Measurements from ENCODE around the gene MACROD2.

MACROD2 gene

DNA sequence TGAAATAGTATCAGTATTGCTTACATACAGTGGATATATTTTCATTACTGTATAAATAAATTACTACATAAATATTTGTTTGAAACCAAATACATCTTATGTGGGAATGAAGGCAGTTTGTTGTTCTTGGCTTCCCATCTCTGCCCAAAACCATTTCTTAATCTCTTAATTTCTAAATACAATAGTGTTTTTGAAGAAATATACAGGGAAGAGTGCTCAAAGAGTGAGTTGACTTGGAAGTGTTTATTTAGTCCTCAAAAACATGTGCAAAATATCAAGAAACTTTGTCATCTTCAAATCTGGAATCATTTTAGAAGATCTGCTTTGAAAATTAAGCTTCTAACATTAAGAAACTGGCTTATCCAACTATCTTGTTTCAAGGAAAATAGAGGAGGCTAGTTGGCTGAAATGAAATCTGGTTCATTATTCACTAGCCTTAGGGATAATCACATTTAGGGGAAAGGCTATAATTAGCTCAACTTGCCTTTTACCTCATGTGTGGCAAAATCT is 601.9 kb downstream of the MACROD2 start:
- no peak for DNase-seq (ENCODE audit: low read depth)
- TF ChIP-seq CTCF (conservative IDR thresholded peaks at IDR 0.05; ENCODE audit: low read depth, low read length), result no peak
- no peak overlapping the region for H3K4me3 ChIP-seq (ENCODE audit: low read length)

DNA sequence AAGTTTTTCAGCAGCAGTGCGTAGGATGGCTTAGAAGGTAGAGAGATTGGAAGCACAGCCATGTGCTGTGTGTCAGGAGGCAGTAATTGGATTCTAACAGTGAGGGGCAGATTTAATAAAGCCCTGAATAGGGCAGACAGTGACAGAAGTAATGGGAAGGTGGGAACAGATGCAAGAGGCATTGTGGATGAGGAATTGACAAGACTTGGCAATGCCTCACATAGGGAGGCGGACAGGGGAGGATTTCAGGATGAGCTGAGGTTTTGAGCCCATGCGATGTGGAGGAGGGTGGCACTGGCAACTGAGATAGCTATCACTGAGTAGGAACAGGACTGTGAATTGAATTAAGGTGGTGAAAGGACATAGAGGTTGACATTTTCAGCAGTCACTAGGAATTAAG is 604.3 kb downstream of the MACROD2 start:
- no peak for DNase-seq (ENCODE audit: low read depth)
- no peak overlapping the region for H3K4me3 ChIP-seq (ENCODE audit: low read length)
- TF ChIP-seq CTCF (conservative IDR thresholded peaks at IDR 0.05; ENCODE audit: low read depth, low read length), result no peak

GRCh38 chr20:14600527-14600926 is 605.2 kb downstream of the MACROD2 start:
- H3K4me3 ChIP-seq (ENCODE audit: low read length), result no peak overlapping the region
- DNase-seq (ENCODE audit: low read depth), result no peak
- TF ChIP-seq CTCF (conservative IDR thresholded peaks at IDR 0.05; ENCODE audit: low read depth, low read length), result no peak

- DNase-seq (ENCODE audit: low read depth), result no peak
- H3K4me3 ChIP-seq (ENCODE audit: low read length), result no peak overlapping the region
- TF ChIP-seq CTCF (conservative IDR thresholded peaks at IDR 0.05; ENCODE audit: low read depth, low read length), result no peak
These were observed 608.8 kb downstream of the MACROD2 start for GRCh38 chr20:14604143-14604542.

DNA sequence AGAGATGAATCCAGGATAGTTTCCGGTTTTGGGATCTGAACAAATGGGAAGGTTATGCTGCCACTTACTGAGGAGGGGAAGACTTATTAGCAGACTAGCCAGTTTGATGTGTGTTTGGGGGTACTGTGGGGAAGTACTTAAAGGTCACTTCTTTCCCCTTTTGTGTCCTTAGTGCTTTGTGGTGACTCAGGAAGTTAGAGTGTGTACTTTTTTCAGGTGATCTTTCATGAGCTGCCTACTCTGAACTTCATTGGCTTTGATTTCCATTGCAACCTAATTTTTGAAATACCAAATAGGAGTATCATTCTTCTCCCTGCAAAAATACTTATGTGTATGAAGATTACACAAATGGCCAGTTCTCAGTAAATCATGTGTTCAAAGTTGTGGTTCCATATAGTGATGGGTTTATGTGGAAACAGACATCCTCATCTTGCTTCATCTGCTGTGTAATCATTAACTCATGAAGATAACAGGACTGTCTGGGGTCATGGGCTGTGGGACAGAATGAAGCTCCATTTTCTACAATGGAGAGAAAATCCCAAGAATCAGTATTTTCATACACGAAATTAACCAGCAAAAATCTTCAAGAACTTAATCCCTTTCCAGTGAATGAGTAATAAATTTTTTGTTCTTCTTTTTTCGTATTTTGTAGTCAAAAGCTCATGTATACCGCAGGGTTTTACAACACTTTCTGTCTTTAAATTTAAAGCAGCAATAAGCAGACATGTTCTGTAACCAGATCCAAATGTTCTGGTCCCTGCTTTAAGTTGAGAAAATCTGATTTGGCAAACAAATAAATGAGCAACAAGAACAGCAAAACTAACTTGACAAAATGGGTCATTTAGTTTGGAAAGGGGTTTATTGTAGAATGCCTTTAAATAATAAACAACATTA is 614.3 kb downstream of the MACROD2 start:
- DNase-seq (ENCODE audit: low read depth), result no peak
- TF ChIP-seq CTCF (conservative IDR thresholded peaks at IDR 0.05; ENCODE audit: low read depth, low read length), result no peak
- H3K4me3 ChIP-seq (ENCODE audit: low read length), result no peak overlapping the region

- DNase-seq (ENCODE audit: low read depth), result no peak
- no peak overlapping the region for H3K4me3 ChIP-seq (ENCODE audit: low read length)
- TF ChIP-seq CTCF (conservative IDR thresholded peaks at IDR 0.05; ENCODE audit: low read depth, low read length), result no peak
These were observed 616.2 kb downstream of the MACROD2 start for GRCh38 chr20:14611479-14611878.

DNA sequence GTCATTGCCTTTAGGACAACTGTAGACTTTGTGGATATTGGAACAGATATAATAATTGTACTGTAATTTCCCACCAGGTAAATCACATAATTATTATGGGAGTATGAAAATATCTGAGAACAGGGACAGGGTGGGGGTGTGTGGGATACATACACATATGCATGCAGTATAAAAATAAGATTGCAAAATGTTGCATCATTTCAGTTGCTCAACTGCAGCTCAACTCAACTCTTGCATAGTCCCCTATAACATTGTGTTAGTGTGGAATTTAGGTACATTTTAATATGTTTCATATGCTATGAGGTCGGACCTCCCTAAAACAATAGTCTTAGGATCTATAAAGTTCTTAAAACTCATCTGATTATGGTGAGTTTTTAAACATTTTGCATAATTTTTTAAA is 617.1 kb downstream of the MACROD2 start:
- no peak overlapping the region for H3K4me3 ChIP-seq (ENCODE audit: low read length)
- DNase-seq (ENCODE audit: low read depth), result no peak
- TF ChIP-seq CTCF (conservative IDR thresholded peaks at IDR 0.05; ENCODE audit: low read depth, low read length), result no peak

Measured in retinal pigment epithelial cell (primary cell).